IMR-90 (cell line): ENCODE results near the gene ABCC9. TPM values are rescaled to one million over a fixed set of nuclear protein-coding genes. Genes with fewer than 3 reads are reported as not detected.

ENCODE experiments used
- ATAC-seq: fragments of 200-7000 bp; cut with Tn5 transposase; 2 replicates; pipeline ENCODE4 v1.9.1; 2020; ENCODE audit warnings: low read depth, mild to moderate bottlenecking, moderate library complexity
- BruUV-seq: library from RNA; stranded (reverse); fragments of 400-500 nt; replicated peaks from 2 replicates; lab custom pipeline; 2021; lab: Mats Ljungman, UMichigan
- CTCF ChIA-PET: fragments of 300-600 bp; formaldehyde crosslinking; extraction: SDS; loops from one replicate; lab custom pipeline; 2021; ENCODE audit warnings: antibody characterized with exemption; lab: Yijun Ruan, JAX
- POLR2A ChIA-PET: fragments of 300-600 bp; sonication (Branson Sonifier 250); formaldehyde crosslinking; loops from one replicate; lab custom pipeline; 2022; ENCODE audit warnings: antibody characterized with exemption; ENCODE audit not compliant: unreplicated experiment; lab: Charles Lee
- DNase-seq: peaks from one replicate; pipeline ENCODE4 v3.0.0; 2013
- H2AFZ ChIP-seq: replicated peaks from 2 replicates; pipeline ENCODE3; 2013; ENCODE audit warnings: low read length, mild to moderate bottlenecking; ENCODE audit not compliant: poor library complexity
- H2AK5ac ChIP-seq: 2 replicates; pipeline ENCODE4 v1.6.1; 2013; ENCODE audit warnings: low read depth, low read length, inconsistent platforms
- H2AK9ac ChIP-seq: replicated peaks from 2 replicates; pipeline ENCODE3; 2013; ENCODE audit warnings: mild to moderate bottlenecking, low read depth, low read length, moderate library complexity; ENCODE audit not compliant: poor library complexity
- H2BK120ac ChIP-seq: 2 replicates; pipeline ENCODE4 v1.6.1; 2013; ENCODE audit warnings: low read depth, low read length, inconsistent platforms
- H2BK15ac ChIP-seq: 3 replicates; pipeline ENCODE4 v1.6.1; 2013; ENCODE audit warnings: low read depth, low read length, inconsistent platforms
- H2BK20ac ChIP-seq: 2 replicates; pipeline ENCODE4 v1.6.1; 2013; ENCODE audit warnings: low read depth, mild to moderate bottlenecking, inconsistent platforms, low read length, moderate library complexity
- H2BK5ac ChIP-seq: 2 replicates; pipeline ENCODE4 v1.6.1; 2013; ENCODE audit warnings: mild to moderate bottlenecking, low read depth, low read length, inconsistent platforms; ENCODE audit not compliant: poor library complexity, severe bottlenecking
- H3K14ac ChIP-seq: replicated peaks from 2 replicates; pipeline ENCODE4 v1.6.1; 2013; ENCODE audit warnings: low read depth, low read length, inconsistent platforms
- H3K18ac ChIP-seq: 2 replicates; pipeline ENCODE4 v1.6.1; 2013; ENCODE audit warnings: low read depth, low read length, control low read depth
- H3K23ac ChIP-seq: 2 replicates; pipeline ENCODE4 v1.6.1; 2013; ENCODE audit warnings: low read depth, low read length, inconsistent platforms
- H3K27ac ChIP-seq: 2 replicates; pipeline ENCODE4 v1.5.1; 2013; ENCODE audit warnings: mild to moderate bottlenecking, control low read depth, low read length; ENCODE audit not compliant: insufficient read depth
- H3K27me3 ChIP-seq: 2 replicates; pipeline ENCODE4 v1.6.1; 2013; ENCODE audit warnings: low read length; ENCODE audit not compliant: control insufficient read depth, insufficient read depth
- H3K36me3 ChIP-seq: 2 replicates; pipeline ENCODE4 v1.6.1; 2013; ENCODE audit warnings: low read length, mixed read lengths; ENCODE audit not compliant: control insufficient read depth, insufficient read depth
- H3K4ac ChIP-seq: 2 replicates; pipeline ENCODE4 v1.6.1; 2013; ENCODE audit warnings: low read depth, low read length, inconsistent platforms
- H3K4me1 ChIP-seq: 2 replicates; pipeline ENCODE4 v1.6.1; 2013; ENCODE audit warnings: low read length, mixed read lengths; ENCODE audit not compliant: control insufficient read depth, insufficient read depth
- H3K4me2 ChIP-seq: 2 replicates; pipeline ENCODE4 v1.6.1; 2013; ENCODE audit warnings: low read depth, mild to moderate bottlenecking, control low read depth, low read length, moderate library complexity
- H3K4me3 ChIP-seq: 2 replicates; pipeline ENCODE4 v1.5.1; 2013; ENCODE audit warnings: low read depth, mild to moderate bottlenecking, control low read depth, low read length, moderate library complexity; ENCODE audit not compliant: insufficient read depth
- H3K56ac ChIP-seq: 2 replicates; pipeline ENCODE4 v1.6.1; 2013; ENCODE audit warnings: low read length, inconsistent platforms; ENCODE audit not compliant: insufficient read depth; ENCODE audit errors: extremely low read depth
- H3K79me1 ChIP-seq, 2 experiments: 2 replicates each; pipeline ENCODE4 v1.6.1; 2013; ENCODE audit warnings: low read length in 2 of 2, inconsistent platforms in 1 of 2, low read depth in 1 of 2
- H3K9ac ChIP-seq: 2 replicates; pipeline ENCODE4 v1.6.1; 2013; ENCODE audit warnings: low read depth, low read length, control low read depth
- H3K9me1 ChIP-seq: 2 replicates; pipeline ENCODE4 v1.6.1; 2013; ENCODE audit warnings: low read length, inconsistent platforms; ENCODE audit not compliant: insufficient read depth
- H3K9me3 ChIP-seq: 2 replicates; pipeline ENCODE4 v1.6.1; 2013; ENCODE audit warnings: low read length; ENCODE audit not compliant: control insufficient read depth, insufficient read depth
- H4K20me1 ChIP-seq: 2 replicates; pipeline ENCODE4 v1.6.1; 2013; ENCODE audit warnings: low read length, inconsistent platforms; ENCODE audit not compliant: insufficient read depth
- H4K5ac ChIP-seq: 2 replicates; pipeline ENCODE4 v1.6.1; 2013; ENCODE audit warnings: mild to moderate bottlenecking, low read depth, low read length, control low read depth
- H4K8ac ChIP-seq, 2 experiments: 2 replicates each; pipeline ENCODE4 v1.6.1; 2013; ENCODE audit warnings: low read depth in 2 of 2, low read length in 2 of 2, control low read depth in 1 of 2, inconsistent platforms in 1 of 2
- H4K91ac ChIP-seq: 2 replicates; pipeline ENCODE4 v1.6.1; 2013; ENCODE audit warnings: low read depth, low read length, inconsistent platforms; ENCODE audit not compliant: insufficient read depth
- CTCF ChIP-seq: conservative IDR thresholded peaks from 2 replicates; pipeline ENCODE4 v1.5.1; 2012; ENCODE audit warnings: mild to moderate bottlenecking, low read depth, low read length, improper control_type of control experiment
- FOS ChIP-seq: fragments of 150-350 bp; IDR thresholded peaks from 2 replicates; pipeline ENCODE4 v1.6.1; 2016; ENCODE audit warnings: low read depth, low read length
- WGBS, 2 experiments: methylation state at CpG; one replicate each; pipeline versions ENCODE4 v1.1.5 to v1.1.7; 2013; ENCODE audit warnings: missing lambda C conversion rate in 2 of 2; ENCODE audit not compliant: insufficient read length in 1 of 2; ENCODE audit errors: extremely low coverage in 2 of 2; 5-methylcytosine and 5-hydroxymethylcytosine counted together
- dilution Hi-C: fragments of 300-500 bp; cut with HindIII; formaldehyde crosslinking; loops from one replicate; pipeline ENCODE4 v1.14.3; 2018; ENCODE audit warnings: low sequenced_read_pairs; ENCODE audit not compliant: unreplicated experiment
- in situ Hi-C: fragments of 300-500 bp; cut with MboI; formaldehyde crosslinking; loops from 3 replicates; pipeline ENCODE4 v1.14.3; 2019; ENCODE audit warnings: low sequenced_read_pairs, inconsistent platforms, mixed read lengths
- intact Hi-C: fragments of 100-400 bp; cut with micrococcal nuclease; formaldehyde crosslinking; loops from 2 replicates; pipeline ENCODE4 v1.10.0; 2022
- polyA plus RNA-seq, 3 experiments: library from polyadenylated mRNA; depleted of rRNA; stranded (reverse); fragments of >200 nt; gene quantifications; 2 replicates each; pipeline ENCODE4 v1.2.3, GENCODE V29; 2012; ENCODE audit warnings: low replicate concordance in 1 of 3
- total RNA-seq: library from RNA; depleted of rRNA; stranded (reverse); fragments of >200 nt; gene quantifications from 2 replicates; pipeline ENCODE4 v1.2.3, GENCODE V29; 2012

Gene ABCC9
- total and polyA plus RNA-seq, 2 of the 4 experiments (the other 2 are of a cell fraction), result 1.2 to 6.6 TPM

DNA sequence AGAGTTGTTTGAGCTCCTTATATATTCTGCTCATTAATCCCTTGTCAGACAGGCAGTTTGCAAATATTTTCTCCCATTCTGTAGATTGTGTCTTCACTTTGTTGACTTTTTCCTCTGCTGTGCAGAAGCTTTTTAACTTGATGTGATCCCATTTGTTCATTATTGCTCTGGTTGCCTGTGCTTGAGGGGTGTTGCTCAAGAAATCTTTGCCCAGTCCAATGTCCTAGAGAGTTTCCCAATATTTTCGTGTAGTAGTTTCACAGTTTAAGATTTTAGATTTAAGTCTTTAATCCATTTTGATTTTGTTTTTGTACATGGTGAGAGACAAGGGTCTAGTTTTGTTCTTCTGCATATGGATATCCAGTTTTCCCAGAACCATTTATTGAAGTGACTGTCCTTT lies 19.8 kb downstream of the ABCC9 start:
- no peak overlapping the region for H3K23ac ChIP-seq
- ATAC-seq (no peak), DNase-seq (no peak)
- no peaks in the 10 kb centered on the region for H3K9me3 ChIP-seq
- no peak overlapping the region for H2BK120ac ChIP-seq
- POLR2A ChIA-PET, result no interaction called here
- no peak overlapping the region for H3K9ac ChIP-seq
- no peak overlapping the region for H3K14ac ChIP-seq
- no peak overlapping the region for H3K4ac ChIP-seq
- no peak overlapping the region for H4K91ac ChIP-seq
- no peak overlapping the region for H2BK20ac ChIP-seq
- H3K79me1 ChIP-seq, result no peaks in the 10 kb centered on the region
- H3K4me3 ChIP-seq, result no peak overlapping the region
- WGBS, 2 experiments, result no CpG with 5 or more reads among the region's 1 CpG
- H3K4me2 ChIP-seq, result no peak overlapping the region
- CTCF ChIA-PET, result no interaction called here
- no TSS peak for BruUV-seq
- H3K27me3 ChIP-seq, result no peaks in the 10 kb centered on the region
- H4K8ac ChIP-seq, result no peak overlapping the region
- no peaks in the 10 kb centered on the region for H3K4me1 ChIP-seq
- no peak overlapping the region for H2BK5ac ChIP-seq
- no peak overlapping the region for H2AFZ ChIP-seq
- H4K5ac ChIP-seq, result no peak overlapping the region
- no peaks in the 10 kb centered on the region for H4K20me1 ChIP-seq
- H3K36me3 ChIP-seq, result no peaks in the 10 kb centered on the region
- no peak overlapping the region for H3K56ac ChIP-seq
- no peak overlapping the region for H3K18ac ChIP-seq
- TF ChIP-seq CTCF (no peak), FOS (no peak)
- H3K27ac ChIP-seq, result no peak overlapping the region
- H2AK5ac ChIP-seq, result no peak overlapping the region
- no peak overlapping the region for H2AK9ac ChIP-seq
- dilution Hi-C loops (no loop called here), in situ Hi-C loops (no loop called here), intact Hi-C loops (no loop called here)
- no peak overlapping the region for H2BK15ac ChIP-seq
- H3K9me1 ChIP-seq, result no peaks in the 10 kb centered on the region
